Neural cell (in vitro differentiated cells): Measurements from ENCODE around the gene SLC4A9. TPM values are rescaled to one million over a fixed set of nuclear protein-coding genes. Genes with fewer than 3 reads are reported as not detected.

Source experiments
- H2AFZ ChIP-seq: fragments of 200-600, 300-800 bp; sonication (generic), shearing (Covaris generic); 2 replicates; pipeline ENCODE4 v1.6.0; 2014; ENCODE audit warnings: low read depth, mild to moderate bottlenecking, antibody characterized with exemption, low read length, moderate library complexity
- H3F3A ChIP-seq: fragments of 200-600 bp; shearing (Covaris generic); 2 replicates; pipeline ENCODE4 v1.6.1; 2016; ENCODE audit warnings: mild to moderate bottlenecking, moderate library complexity, mixed read lengths, antibody characterized with exemption, low read length; ENCODE audit not compliant: insufficient read depth, poor library complexity, severe bottlenecking
- H3K27ac ChIP-seq: fragments of 200-600, 300-800 bp; sonication (generic), shearing (Covaris generic); 2 replicates; pipeline ENCODE4 v1.5.1; 2014; ENCODE audit warnings: mild to moderate bottlenecking, low read length, moderate library complexity
- H3K27me3 ChIP-seq: fragments of 300-800, 200-600 bp; sonication (generic), shearing (Covaris generic); 2 replicates; pipeline ENCODE4 v1.6.0; 2014; ENCODE audit warnings: mild to moderate bottlenecking, low read depth, low read length, moderate library complexity; ENCODE audit not compliant: insufficient read depth
- H3K36me3 ChIP-seq: fragments of 300-800, 200-600 bp; sonication (generic), shearing (Covaris generic); 2 replicates; pipeline ENCODE4 v1.5.1; 2014; ENCODE audit warnings: mild to moderate bottlenecking, antibody characterized with exemption, low read length, moderate library complexity; ENCODE audit not compliant: insufficient read depth
- H3K4me2 ChIP-seq: fragments of 300-800, 200-600 bp; sonication (generic), shearing (Covaris generic); 2 replicates; pipeline ENCODE4 v1.6.0; 2014; ENCODE audit warnings: mild to moderate bottlenecking, low read length
- H3K4me3 ChIP-seq: fragments of 300-800, 200-600 bp; sonication (generic), shearing (Covaris generic); 2 replicates; pipeline ENCODE4 v1.5.1; 2014; ENCODE audit warnings: mild to moderate bottlenecking, low read length, moderate library complexity
- H3K79me2 ChIP-seq: fragments of 200-600 bp; shearing (Covaris generic); replicated peaks from 2 replicates; pipeline ENCODE4 v1.6.0; 2014; ENCODE audit warnings: mild to moderate bottlenecking, low read length, moderate library complexity; ENCODE audit not compliant: insufficient read depth
- H3K9ac ChIP-seq: fragments of 300-800, 200-600 bp; sonication (generic), shearing (Covaris generic); 2 replicates; pipeline ENCODE4 v1.6.1; 2016; ENCODE audit warnings: mild to moderate bottlenecking, low read length, mixed read lengths
- H3K9me2 ChIP-seq: fragments of 200-600 bp; shearing (Covaris generic); 2 replicates; pipeline ENCODE4 v1.6.1; 2016; ENCODE audit warnings: mild to moderate bottlenecking, low read length, mixed read lengths; ENCODE audit not compliant: insufficient read depth
- H3K9me3 ChIP-seq: fragments of 200-600, 300-800 bp; sonication (generic), shearing (Covaris generic); 2 replicates; pipeline ENCODE4 v1.6.1; 2016; ENCODE audit warnings: mild to moderate bottlenecking, mixed run types, low read length, moderate library complexity, mixed read lengths
- H4K20me1 ChIP-seq: fragments of 200-600 bp; shearing (Covaris generic); 2 replicates; pipeline ENCODE4 v1.6.1; 2016; ENCODE audit warnings: mild to moderate bottlenecking, mixed run types; ENCODE audit not compliant: insufficient read depth
- EP300 ChIP-seq: fragments of 450-650 bp; conservative IDR thresholded peaks from 2 replicates; pipeline ENCODE4 v1.6.1; 2014; ENCODE audit warnings: antibody characterized with exemption, mild to moderate bottlenecking, moderate library complexity; ENCODE audit not compliant: poor library complexity, severe bottlenecking
- EZH2 ChIP-seq: fragments of 200-600, 300-800 bp; shearing (Covaris generic), sonication (generic); IDR thresholded peaks from 2 replicates; pipeline ENCODE4 v1.6.1; 2014; ENCODE audit warnings: antibody characterized with exemption, low read length, borderline replicate concordance, mild to moderate bottlenecking; ENCODE audit not compliant: insufficient read depth, poor library complexity, severe bottlenecking
- MXI1 ChIP-seq: fragments of 450-650 bp; conservative IDR thresholded peaks from 2 replicates; pipeline ENCODE4 v1.6.1; 2014; ENCODE audit warnings: antibody characterized with exemption, mild to moderate bottlenecking; ENCODE audit not compliant: poor library complexity, severe bottlenecking
- POLR2AphosphoS5 ChIP-seq: IDR thresholded peaks from 2 replicates; pipeline ENCODE4 v1.6.1; 2012
- RAD21 ChIP-seq: fragments of 450-650 bp; conservative IDR thresholded peaks from 2 replicates; pipeline ENCODE4 v1.6.1; 2014; ENCODE audit warnings: antibody characterized with exemption, mild to moderate bottlenecking, moderate library complexity
- SMC3 ChIP-seq: fragments of 450-650 bp; conservative IDR thresholded peaks from 2 replicates; pipeline ENCODE4 v1.6.1; 2014; ENCODE audit warnings: antibody characterized with exemption, mild to moderate bottlenecking, moderate library complexity; ENCODE audit not compliant: poor library complexity
- TAF1 ChIP-seq: IDR thresholded peaks from 2 replicates; pipeline ENCODE4 v1.6.1; 2012; ENCODE audit warnings: low read depth
- polyA plus RNA-seq: library from polyadenylated mRNA; depleted of rRNA; stranded (reverse); fragments of >200 nt; gene quantifications from 2 replicates; pipeline ENCODE4 v1.2.3, GENCODE V29; 2014
- TF ChIP-seq, protein P1 (sequence below): fragments of 450-650 bp; IDR thresholded peaks from 2 replicates; pipeline ENCODE4 v1.5.1; 2014; ENCODE audit warnings: antibody characterized with exemption, mild to moderate bottlenecking, moderate library complexity; ENCODE audit not compliant: poor library complexity, severe bottlenecking
- TF ChIP-seq, protein P2 (sequence below): IDR thresholded peaks from 2 replicates; pipeline ENCODE4 v1.6.1; 2012; ENCODE audit warnings: borderline replicate concordance

Gene SLC4A9
- polyA plus RNA-seq, 1 donor from 2014 or later, result not detected

- H3K79me2 ChIP-seq, result no peaks in the 10 kb centered on the region
Measured at GRCh38 chr5:140338908-140339307, 21.1 kb upstream of the SLC4A9 start.

DNA sequence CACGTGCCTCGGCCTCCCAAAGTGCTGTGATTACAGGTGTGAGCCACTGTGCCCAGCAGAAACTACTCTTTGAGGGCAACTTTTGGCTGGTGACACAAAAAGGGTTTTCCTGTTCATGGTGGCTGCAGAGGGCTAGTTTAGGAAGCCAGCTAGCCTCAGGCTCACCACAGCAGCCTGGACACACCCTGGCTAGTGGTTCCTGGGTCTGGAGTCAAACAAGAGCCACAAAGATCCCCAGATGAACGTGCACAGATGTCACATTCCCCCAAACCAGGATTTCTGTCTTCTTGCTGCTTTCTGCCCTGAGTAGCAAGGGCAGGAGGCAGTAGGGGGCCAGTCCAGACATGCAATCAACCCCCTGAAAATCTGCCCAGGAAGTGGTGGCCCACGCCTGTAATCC, 20.4 kb upstream of the SLC4A9 start:
- Histone ChIP-seq H3K36me3 (no peaks in the 10 kb centered on the region), H4K20me1 (no peaks in the 10 kb centered on the region), H2AFZ (no peak overlapping the region), H3K9me3 (no peaks in the 10 kb centered on the region), H3K9ac (no peak overlapping the region), H3K9me2 (no peaks in the 10 kb centered on the region), H3K27ac (no peak overlapping the region), H3K4me3 (no peak overlapping the region), H3F3A (no peaks in the 10 kb centered on the region), H3K27me3 (no peaks in the 10 kb centered on the region), H3K79me2 (no peaks in the 10 kb centered on the region), H3K4me2 (no peak overlapping the region)
- TF ChIP-seq, protein P1, sequence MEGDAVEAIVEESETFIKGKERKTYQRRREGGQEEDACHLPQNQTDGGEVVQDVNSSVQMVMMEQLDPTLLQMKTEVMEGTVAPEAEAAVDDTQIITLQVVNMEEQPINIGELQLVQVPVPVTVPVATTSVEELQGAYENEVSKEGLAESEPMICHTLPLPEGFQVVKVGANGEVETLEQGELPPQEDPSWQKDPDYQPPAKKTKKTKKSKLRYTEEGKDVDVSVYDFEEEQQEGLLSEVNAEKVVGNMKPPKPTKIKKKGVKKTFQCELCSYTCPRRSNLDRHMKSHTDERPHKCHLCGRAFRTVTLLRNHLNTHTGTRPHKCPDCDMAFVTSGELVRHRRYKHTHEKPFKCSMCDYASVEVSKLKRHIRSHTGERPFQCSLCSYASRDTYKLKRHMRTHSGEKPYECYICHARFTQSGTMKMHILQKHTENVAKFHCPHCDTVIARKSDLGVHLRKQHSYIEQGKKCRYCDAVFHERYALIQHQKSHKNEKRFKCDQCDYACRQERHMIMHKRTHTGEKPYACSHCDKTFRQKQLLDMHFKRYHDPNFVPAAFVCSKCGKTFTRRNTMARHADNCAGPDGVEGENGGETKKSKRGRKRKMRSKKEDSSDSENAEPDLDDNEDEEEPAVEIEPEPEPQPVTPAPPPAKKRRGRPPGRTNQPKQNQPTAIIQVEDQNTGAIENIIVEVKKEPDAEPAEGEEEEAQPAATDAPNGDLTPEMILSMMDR, result no peak
- TF ChIP-seq POLR2AphosphoS5, result no peak

More at GRCh38 chr5:140338908-140339307, 21.1 kb upstream of the SLC4A9 start:
- Histone ChIP-seq H3K27me3 (no peaks in the 10 kb centered on the region), H2AFZ (no peak overlapping the region), H3K9me2 (no peaks in the 10 kb centered on the region), H3K27ac (no peak overlapping the region), H3K9ac (no peak overlapping the region), H3K4me2 (no peak overlapping the region), H3K9me3 (no peaks in the 10 kb centered on the region), H4K20me1 (no peaks in the 10 kb centered on the region), H3F3A (no peaks in the 10 kb centered on the region), H3K4me3 (no peak overlapping the region), H3K36me3 (no peaks in the 10 kb centered on the region)
- TF ChIP-seq MXI1 (no peak), EP300 (no peak), SMC3 (no peak), TAF1 (no peak), RAD21 (no peak), EZH2 (no peak), POLR2AphosphoS5 (no peak)
- TF ChIP-seq, protein P1, result no peak
- TF ChIP-seq, protein P2, sequence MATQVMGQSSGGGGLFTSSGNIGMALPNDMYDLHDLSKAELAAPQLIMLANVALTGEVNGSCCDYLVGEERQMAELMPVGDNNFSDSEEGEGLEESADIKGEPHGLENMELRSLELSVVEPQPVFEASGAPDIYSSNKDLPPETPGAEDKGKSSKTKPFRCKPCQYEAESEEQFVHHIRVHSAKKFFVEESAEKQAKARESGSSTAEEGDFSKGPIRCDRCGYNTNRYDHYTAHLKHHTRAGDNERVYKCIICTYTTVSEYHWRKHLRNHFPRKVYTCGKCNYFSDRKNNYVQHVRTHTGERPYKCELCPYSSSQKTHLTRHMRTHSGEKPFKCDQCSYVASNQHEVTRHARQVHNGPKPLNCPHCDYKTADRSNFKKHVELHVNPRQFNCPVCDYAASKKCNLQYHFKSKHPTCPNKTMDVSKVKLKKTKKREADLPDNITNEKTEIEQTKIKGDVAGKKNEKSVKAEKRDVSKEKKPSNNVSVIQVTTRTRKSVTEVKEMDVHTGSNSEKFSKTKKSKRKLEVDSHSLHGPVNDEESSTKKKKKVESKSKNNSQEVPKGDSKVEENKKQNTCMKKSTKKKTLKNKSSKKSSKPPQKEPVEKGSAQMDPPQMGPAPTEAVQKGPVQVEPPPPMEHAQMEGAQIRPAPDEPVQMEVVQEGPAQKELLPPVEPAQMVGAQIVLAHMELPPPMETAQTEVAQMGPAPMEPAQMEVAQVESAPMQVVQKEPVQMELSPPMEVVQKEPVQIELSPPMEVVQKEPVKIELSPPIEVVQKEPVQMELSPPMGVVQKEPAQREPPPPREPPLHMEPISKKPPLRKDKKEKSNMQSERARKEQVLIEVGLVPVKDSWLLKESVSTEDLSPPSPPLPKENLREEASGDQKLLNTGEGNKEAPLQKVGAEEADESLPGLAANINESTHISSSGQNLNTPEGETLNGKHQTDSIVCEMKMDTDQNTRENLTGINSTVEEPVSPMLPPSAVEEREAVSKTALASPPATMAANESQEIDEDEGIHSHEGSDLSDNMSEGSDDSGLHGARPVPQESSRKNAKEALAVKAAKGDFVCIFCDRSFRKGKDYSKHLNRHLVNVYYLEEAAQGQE, result no peak
